Measurements from ENCODE around the gene DMRTC2. TPM values are rescaled to one million over a fixed set of nuclear protein-coding genes. Genes with fewer than 3 reads are reported as not detected.

Gene DMRTC2
- total RNA-seq, 1 donor from 2014 or later = not detected

- no peak overlapping the region for H3K27ac Mint-ChIP-seq
- peaks cover 28% of the 10 kb centered on the region for H3K36me3 Mint-ChIP-seq (ENCODE audit: insufficient read depth)
- no peaks in the 10 kb centered on the region for H3K27me3 Mint-ChIP-seq
- DNase-seq (ENCODE audit: low spot score, unreplicated experiment) = no peak
- peaks cover 11% of the 10 kb centered on the region for H3K4me1 Mint-ChIP-seq (ENCODE audit: low read depth)
- TF ChIP-seq CTCF (IDR thresholded peaks at IDR 0.05; ENCODE audit: unreplicated experiment) = no peak
- H3K9me3 Mint-ChIP-seq (ENCODE audit: low read depth) = no peaks in the 10 kb centered on the region
- no peak overlapping the region for H3K4me3 Mint-ChIP-seq (ENCODE audit: low read depth)
Observed at GRCh38 chr19:41897181-41897580, 52.3 kb downstream of the DMRTC2 start.

DNA sequence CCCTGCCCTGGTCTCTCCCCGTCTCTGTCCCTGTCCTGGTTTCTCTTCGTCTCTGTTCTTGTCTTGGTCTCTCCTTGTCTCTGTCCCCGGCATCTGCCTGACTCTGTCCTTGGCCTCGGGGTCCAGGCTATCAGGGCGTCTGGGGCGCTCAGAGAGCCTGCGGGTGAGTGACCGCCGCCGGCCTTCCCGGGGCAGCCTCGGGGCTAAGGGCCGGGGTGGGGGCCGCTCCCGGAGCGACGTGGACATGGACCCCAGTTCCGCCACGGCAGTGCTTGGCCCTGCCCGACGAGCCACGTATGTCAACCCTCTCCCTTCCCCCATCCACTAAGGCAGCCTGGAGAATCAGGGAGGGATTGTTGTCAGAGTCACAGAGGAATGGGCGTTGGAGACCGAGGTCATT is 53.0 kb downstream of the DMRTC2 start:
- Mint-ChIP-seq H3K4me1 (ENCODE audit: low read depth) (peaks cover 11% of the 10 kb centered on the region), H3K4me3 (ENCODE audit: low read depth) (no peak overlapping the region), H3K36me3 (ENCODE audit: insufficient read depth) (peaks cover 31% of the 10 kb centered on the region), H3K27ac (peak overlapping the region; percentile 64), H3K9me3 (ENCODE audit: low read depth) (no peaks in the 10 kb centered on the region), H3K27me3 (no peaks in the 10 kb centered on the region)
- no peak for DNase-seq (ENCODE audit: low spot score, unreplicated experiment)
- TF ChIP-seq CTCF (IDR thresholded peaks at IDR 0.05; ENCODE audit: unreplicated experiment) = no peak

GRCh38 chr19:41898235-41898634 is 53.4 kb downstream of the DMRTC2 start:
- H3K27ac Mint-ChIP-seq = no peak overlapping the region
- no peaks in the 10 kb centered on the region for H3K9me3 Mint-ChIP-seq (ENCODE audit: low read depth)
- DNase-seq (ENCODE audit: low spot score, unreplicated experiment) = no peak
- no peaks in the 10 kb centered on the region for H3K27me3 Mint-ChIP-seq
- H3K4me3 Mint-ChIP-seq (ENCODE audit: low read depth) = no peak overlapping the region
- TF ChIP-seq CTCF (IDR thresholded peaks at IDR 0.05; ENCODE audit: unreplicated experiment) = no peak
- peaks cover 11% of the 10 kb centered on the region for H3K4me1 Mint-ChIP-seq (ENCODE audit: low read depth)
- H3K36me3 Mint-ChIP-seq (ENCODE audit: insufficient read depth) = peaks cover 31% of the 10 kb centered on the region

Small RNAs within 50 kb of the gene (microRNA-seq; reads per million reads assigned to microRNA genes)
- not detected for gene MIR6797 (ENCODE audit: borderline number of aligned reads, unreplicated experiment)

Other genes with a start within 250 kb of the DMRTC2 start
- not detected in 2 replicates for gene CEACAM4, start 218.0 kb upstream of the DMRTC2 start, total RNA-seq
- not detected in 2 replicates for gene CEACAM7, start 156.8 kb upstream of the DMRTC2 start, total RNA-seq
- gene CEACAM5, start 136.4 kb upstream of the DMRTC2 start, total RNA-seq = not detected in 2 replicates
- 0.19 and 0.31 TPM in 2 replicates for gene CEACAM6, start 89.5 kb upstream of the DMRTC2 start, total RNA-seq
- not detected in 2 replicates for gene CEACAM3, start 48.5 kb upstream of the DMRTC2 start, total RNA-seq
- gene LYPD4, start 359 bp upstream of the DMRTC2 start, total RNA-seq = not detected in 2 replicates
- gene RPS19, start 15.2 kb downstream of the DMRTC2 start, total RNA-seq = 2,232 and 2,439 TPM in 2 replicates
- gene CD79A, start 32.2 kb downstream of the DMRTC2 start, total RNA-seq = 0.36 and 0.78 TPM in 2 replicates
- 109 and 112 TPM in 2 replicates for gene ARHGEF1, start 38.1 kb downstream of the DMRTC2 start, total RNA-seq
- 0.84 and 1.2 TPM in 2 replicates for gene ERFL, start 83.4 kb downstream of the DMRTC2 start, total RNA-seq
- gene RABAC1, start 114.3 kb downstream of the DMRTC2 start, total RNA-seq = 86.6 and 87.7 TPM in 2 replicates
- 0.29 TPM in 2 replicates for gene ATP1A3, start 149.2 kb downstream of the DMRTC2 start, total RNA-seq
- 10.7 and 11.6 TPM in 2 replicates for gene GRIK5, start 225.2 kb downstream of the DMRTC2 start, total RNA-seq
- gene ZNF574, start 231.1 kb downstream of the DMRTC2 start, total RNA-seq = 19.3 and 22.5 TPM in 2 replicates

Measured in progenitor cell of endocrine pancreas (in vitro differentiated cells).